ENCODE data around the gene NRXN3. TPM values are rescaled to one million over a fixed set of nuclear protein-coding genes. Genes with fewer than 3 reads are reported as not detected.

Gene NRXN3
- polyA plus RNA-seq, 1 experiment: 1.1 TPM

DNA sequence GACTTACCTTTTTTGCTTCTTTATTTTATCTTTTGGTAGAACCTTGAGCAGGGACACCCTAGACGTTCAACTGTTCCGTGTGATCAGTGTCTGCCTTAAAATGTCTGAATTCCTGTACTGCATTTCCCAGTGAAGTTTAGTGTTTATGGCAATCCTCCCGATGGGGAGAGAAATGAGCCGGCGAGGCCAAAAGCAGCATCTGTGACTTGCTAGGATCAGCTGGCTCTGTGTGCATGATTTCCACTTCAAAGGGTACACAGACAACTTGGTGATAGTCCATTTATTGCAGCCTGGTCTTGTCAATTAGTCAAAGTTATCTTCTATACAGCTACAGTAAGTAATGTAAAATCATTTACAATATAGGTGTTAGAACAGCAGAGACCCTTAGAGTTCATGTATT, 1272.6 kb downstream of the NRXN3 start:
- TF ChIP-seq, protein P1, sequence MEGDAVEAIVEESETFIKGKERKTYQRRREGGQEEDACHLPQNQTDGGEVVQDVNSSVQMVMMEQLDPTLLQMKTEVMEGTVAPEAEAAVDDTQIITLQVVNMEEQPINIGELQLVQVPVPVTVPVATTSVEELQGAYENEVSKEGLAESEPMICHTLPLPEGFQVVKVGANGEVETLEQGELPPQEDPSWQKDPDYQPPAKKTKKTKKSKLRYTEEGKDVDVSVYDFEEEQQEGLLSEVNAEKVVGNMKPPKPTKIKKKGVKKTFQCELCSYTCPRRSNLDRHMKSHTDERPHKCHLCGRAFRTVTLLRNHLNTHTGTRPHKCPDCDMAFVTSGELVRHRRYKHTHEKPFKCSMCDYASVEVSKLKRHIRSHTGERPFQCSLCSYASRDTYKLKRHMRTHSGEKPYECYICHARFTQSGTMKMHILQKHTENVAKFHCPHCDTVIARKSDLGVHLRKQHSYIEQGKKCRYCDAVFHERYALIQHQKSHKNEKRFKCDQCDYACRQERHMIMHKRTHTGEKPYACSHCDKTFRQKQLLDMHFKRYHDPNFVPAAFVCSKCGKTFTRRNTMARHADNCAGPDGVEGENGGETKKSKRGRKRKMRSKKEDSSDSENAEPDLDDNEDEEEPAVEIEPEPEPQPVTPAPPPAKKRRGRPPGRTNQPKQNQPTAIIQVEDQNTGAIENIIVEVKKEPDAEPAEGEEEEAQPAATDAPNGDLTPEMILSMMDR (IDR thresholded peaks at IDR 0.05; ENCODE audit: low read depth, low read length): no peak
- ChIA-PET POLR2A (no interaction called here), CTCF (no interaction called here)
- Histone ChIP-seq H3K27me3 (ENCODE audit: control insufficient read depth, insufficient read depth, low read length) (no peaks in the 10 kb centered on the region), H3K27ac (ENCODE audit: low read depth, low read length) (no peak overlapping the region), H3K9me3 (ENCODE audit: control insufficient read depth, insufficient read depth, low read length) (no peaks in the 10 kb centered on the region; the same call in 1 of the 2 replicates), H3K4me3 (ENCODE audit: low read depth, low read length) (no peak overlapping the region)
- DNase-seq (ENCODE audit: low read depth, low spot score): no peak

DNA sequence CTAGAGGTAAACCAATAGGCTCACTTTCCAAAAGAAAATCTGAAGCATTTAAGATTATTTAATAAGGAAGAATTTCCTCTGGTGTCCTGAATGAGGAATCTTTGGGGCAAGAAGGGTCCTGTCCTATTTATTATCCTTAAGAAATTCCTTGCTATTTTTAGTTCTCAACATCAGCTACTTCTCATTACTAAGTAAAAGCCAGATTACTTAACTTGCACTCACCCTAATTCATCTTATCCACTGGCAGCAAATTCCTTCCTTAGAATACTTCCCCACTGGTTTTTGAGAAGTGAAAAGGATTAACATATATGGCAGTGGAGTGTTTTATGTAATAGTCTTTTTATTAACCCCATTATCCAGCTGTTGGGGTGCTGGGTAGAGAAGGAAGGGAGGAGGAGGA, 1273.4 kb downstream of the NRXN3 start:
- no peaks in the 10 kb centered on the region for H3K27me3 ChIP-seq (ENCODE audit: control insufficient read depth, insufficient read depth, low read length)
- ChIA-PET CTCF (no interaction called here), POLR2A (no interaction called here)
- H3K27ac ChIP-seq (ENCODE audit: low read depth, low read length): no peak overlapping the region
- H3K9me3 ChIP-seq (ENCODE audit: control insufficient read depth, insufficient read depth, low read length): no peaks in the 10 kb centered on the region; the same call in 1 of the 2 replicates
- no peak for DNase-seq (ENCODE audit: low read depth, low spot score)
- no peak overlapping the region for H3K4me3 ChIP-seq (ENCODE audit: low read depth, low read length)
- TF ChIP-seq, protein P1 (IDR thresholded peaks at IDR 0.05; ENCODE audit: low read depth, low read length): no peak

DNA sequence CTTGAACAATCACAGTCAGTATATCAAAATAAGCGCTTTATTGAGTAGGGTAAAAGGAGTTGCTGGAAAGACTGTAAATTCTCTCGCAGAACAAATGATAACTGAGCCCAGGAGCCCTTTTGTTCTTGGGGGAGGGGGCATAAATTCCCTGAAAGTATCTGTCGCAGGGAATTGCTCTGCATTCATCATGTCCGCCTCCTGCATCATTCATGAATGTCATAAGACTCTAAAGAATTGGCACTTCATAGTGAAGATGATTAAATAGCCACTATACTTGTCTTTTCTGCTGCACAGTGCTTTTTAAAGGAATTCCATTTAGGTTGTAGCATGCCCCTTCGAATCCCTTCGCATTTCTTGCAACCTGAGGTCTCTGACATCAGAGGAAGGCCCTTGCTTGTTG, 1278.8 kb downstream of the NRXN3 start:
- Histone ChIP-seq H3K27me3 (ENCODE audit: control insufficient read depth, insufficient read depth, low read length) (no peaks in the 10 kb centered on the region), H3K9me3 (ENCODE audit: control insufficient read depth, insufficient read depth, low read length) (no peaks in the 10 kb centered on the region), H3K4me3 (ENCODE audit: low read depth, low read length) (no peak overlapping the region), H3K27ac (ENCODE audit: low read depth, low read length) (no peak overlapping the region)
- CTCF ChIA-PET: no interaction called here
- POLR2A ChIA-PET: no interaction called here
- no peak for DNase-seq (ENCODE audit: low read depth, low spot score)
- TF ChIP-seq, protein P1 (IDR thresholded peaks at IDR 0.05; ENCODE audit: low read depth, low read length): no peak

DNA sequence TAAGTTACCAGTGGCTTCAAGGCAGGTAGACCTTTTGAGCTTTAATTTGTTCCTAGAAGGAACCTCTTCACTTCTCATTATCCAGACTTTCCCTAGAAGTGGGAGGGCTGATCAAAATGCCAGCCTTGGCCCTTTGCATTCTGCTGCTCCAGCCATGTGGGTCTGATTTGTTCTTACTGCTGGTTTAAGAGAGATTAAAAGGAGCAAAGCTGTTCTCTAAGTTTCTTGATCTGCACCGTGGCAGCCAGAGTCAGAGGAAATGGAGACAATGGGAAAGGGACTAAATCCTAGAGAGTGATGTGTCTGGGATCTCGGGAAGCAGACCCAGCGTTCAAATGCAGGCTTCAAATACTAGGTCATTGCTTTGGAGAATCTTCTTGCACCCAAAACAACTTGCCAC, 1281.4 kb downstream of the NRXN3 start:
- TF ChIP-seq, protein P1 (IDR thresholded peaks at IDR 0.05; ENCODE audit: low read depth, low read length): no peak
- no peak for DNase-seq (ENCODE audit: low read depth, low spot score)
- CTCF ChIA-PET: interaction anchor here (0.6 kb wide), 1 partner anchor 37 kb away, joined by 3 read pairs; no protein-coding TSS in a partner anchor
- POLR2A ChIA-PET: no interaction called here
- no peak overlapping the region for H3K27ac ChIP-seq (ENCODE audit: low read depth, low read length)
- H3K9me3 ChIP-seq (ENCODE audit: control insufficient read depth, insufficient read depth, low read length): no peaks in the 10 kb centered on the region
- no peaks in the 10 kb centered on the region for H3K27me3 ChIP-seq (ENCODE audit: control insufficient read depth, insufficient read depth, low read length)
- no peak overlapping the region for H3K4me3 ChIP-seq (ENCODE audit: low read depth, low read length)

DNA sequence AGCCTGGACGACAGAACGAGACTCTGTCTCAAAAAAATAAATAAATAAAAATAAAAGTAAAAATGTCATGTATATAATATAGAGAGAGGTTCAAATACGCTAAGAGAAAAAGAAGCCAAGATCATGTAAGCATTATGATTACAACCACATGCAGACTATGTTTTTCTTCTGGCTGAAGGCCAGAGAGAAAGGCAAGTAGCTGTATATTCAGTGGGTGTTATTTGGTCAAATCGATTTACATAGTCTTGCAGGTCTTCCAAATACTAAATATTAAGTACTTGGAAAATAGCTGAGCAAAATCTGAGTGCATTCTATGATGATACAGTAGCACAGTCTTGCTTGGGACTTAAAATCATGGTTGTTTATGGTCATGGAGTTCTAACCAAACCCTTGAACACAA, 1283.1 kb downstream of the NRXN3 start:
- Histone ChIP-seq H3K27me3 (ENCODE audit: control insufficient read depth, insufficient read depth, low read length) (no peaks in the 10 kb centered on the region), H3K4me3 (ENCODE audit: low read depth, low read length) (no peak overlapping the region), H3K9me3 (ENCODE audit: control insufficient read depth, insufficient read depth, low read length) (no peaks in the 10 kb centered on the region), H3K27ac (ENCODE audit: low read depth, low read length) (no peak overlapping the region)
- DNase-seq (ENCODE audit: low read depth, low spot score): no peak
- TF ChIP-seq, protein P1 (IDR thresholded peaks at IDR 0.05; ENCODE audit: low read depth, low read length): no peak
- ChIA-PET CTCF (no interaction called here), POLR2A (no interaction called here)

Measured in AG04450 (cell line).